ENCODE measurements around the gene FAM131A. TPM values are rescaled to one million over a fixed set of nuclear protein-coding genes. Genes with fewer than 3 reads are reported as not detected.

FAM131A gene
- total RNA-seq, 6 donors from 2014 or later = 14.8 to 52.7 (median 25.2) TPM

DNA sequence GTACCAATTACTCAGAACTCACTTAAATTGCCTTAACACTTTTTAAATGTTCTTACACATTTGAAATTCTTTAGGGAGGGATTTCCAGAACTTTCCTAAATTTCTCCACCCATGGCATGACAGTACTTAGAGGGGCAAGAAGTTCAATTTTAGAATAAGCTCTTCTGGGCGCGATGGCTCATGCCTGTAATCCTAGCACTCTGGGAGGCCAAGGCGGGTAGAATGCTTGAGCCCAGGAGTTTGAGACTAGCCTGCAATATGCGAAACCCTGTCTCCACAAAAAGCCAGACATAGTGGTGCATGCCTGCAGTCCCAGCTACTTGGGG, 10.6 kb downstream of the FAM131A start:
- 85 to 87% methylated on average over 4 of the region's 4 CpGs for WGBS, 2 donors
- Histone ChIP-seq H3K4me3 (no peak overlapping the region), H3K27me3 (no peaks in the 10 kb centered on the region), H3K9me3 (no peaks in the 10 kb centered on the region), H3K4me1 (peaks cover 4 to 12% (median 9%) of the 10 kb centered on the region in 4 donors), H3K27ac (no peak overlapping the region), H3K36me3 (peaks cover 0 to 19% (median 11%) of the 10 kb centered on the region in 4 donors)
- no peak for TF ChIP-seq POLR2A (IDR thresholded peaks at IDR 0.05)
- TF ChIP-seq, protein P1, sequence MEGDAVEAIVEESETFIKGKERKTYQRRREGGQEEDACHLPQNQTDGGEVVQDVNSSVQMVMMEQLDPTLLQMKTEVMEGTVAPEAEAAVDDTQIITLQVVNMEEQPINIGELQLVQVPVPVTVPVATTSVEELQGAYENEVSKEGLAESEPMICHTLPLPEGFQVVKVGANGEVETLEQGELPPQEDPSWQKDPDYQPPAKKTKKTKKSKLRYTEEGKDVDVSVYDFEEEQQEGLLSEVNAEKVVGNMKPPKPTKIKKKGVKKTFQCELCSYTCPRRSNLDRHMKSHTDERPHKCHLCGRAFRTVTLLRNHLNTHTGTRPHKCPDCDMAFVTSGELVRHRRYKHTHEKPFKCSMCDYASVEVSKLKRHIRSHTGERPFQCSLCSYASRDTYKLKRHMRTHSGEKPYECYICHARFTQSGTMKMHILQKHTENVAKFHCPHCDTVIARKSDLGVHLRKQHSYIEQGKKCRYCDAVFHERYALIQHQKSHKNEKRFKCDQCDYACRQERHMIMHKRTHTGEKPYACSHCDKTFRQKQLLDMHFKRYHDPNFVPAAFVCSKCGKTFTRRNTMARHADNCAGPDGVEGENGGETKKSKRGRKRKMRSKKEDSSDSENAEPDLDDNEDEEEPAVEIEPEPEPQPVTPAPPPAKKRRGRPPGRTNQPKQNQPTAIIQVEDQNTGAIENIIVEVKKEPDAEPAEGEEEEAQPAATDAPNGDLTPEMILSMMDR (IDR thresholded peaks at IDR 0.05) = no peak
- no peak for TF ChIP-seq POLR2AphosphoS5 (IDR thresholded peaks at IDR 0.05)
- TF ChIP-seq EP300 (IDR thresholded peaks at IDR 0.05) = no peak
- DNase-seq (no peak), ATAC-seq (ENCODE audit: low FRiP score in 2 of 2) (no peak)

DNA sequence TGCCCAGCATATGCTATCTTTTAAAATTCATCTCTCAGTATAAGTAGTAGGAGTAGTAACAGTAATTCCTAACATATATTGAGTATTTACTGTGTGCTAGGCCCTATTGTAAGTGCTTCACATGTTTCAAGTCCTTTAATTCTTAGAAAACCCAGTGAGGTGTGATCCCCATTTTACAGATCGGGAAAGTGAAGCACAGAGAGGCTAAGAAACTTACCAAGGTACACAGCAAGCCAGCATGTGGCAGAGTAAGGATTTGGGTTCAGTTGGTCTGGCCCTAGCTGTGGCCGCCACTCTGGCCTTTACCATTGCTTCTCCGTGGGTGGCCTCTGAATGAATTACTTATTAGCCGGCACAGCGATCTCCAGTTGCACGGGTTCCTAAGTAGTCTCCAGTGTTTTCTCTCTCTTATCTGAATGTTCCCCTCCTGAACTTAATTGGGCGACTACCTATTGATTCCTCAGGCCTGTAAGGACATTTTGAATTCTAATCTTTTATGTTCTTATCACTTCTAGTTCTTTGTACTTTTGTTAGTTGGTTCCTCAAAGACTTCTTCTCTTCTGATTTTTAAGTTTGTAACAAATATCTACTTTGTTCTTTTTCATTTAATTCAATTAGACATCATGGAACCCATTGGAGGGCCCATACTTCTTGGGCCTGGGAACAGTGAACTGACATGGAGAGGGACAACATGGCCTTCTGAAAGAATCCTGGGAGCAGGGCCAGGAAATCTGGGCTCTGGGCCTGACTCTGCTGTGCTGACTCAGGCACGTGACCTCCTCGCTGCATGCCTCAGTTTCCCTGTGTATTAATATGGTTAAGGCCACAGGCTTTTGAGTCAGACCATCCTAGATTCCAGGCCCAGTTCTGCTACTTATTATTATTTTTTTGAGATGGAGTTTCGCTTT, 12.4 kb downstream of the FAM131A start:
- peaks cover 4 to 12% (median 9%) of the 10 kb centered on the region in 4 donors for H3K4me1 ChIP-seq
- no peaks in the 10 kb centered on the region for H3K27me3 ChIP-seq
- no peak for ATAC-seq (ENCODE audit: low FRiP score in 2 of 2)
- no peak for TF ChIP-seq POLR2AphosphoS5 (IDR thresholded peaks at IDR 0.05)
- TF ChIP-seq, protein P1 (IDR thresholded peaks at IDR 0.05) = no peak
- TF ChIP-seq EP300 (IDR thresholded peaks at IDR 0.05) = no peak
- TF ChIP-seq POLR2A (IDR thresholded peaks at IDR 0.05) = no peak
- no peak overlapping the region for H3K27ac ChIP-seq
- DNase-seq = no peak
- H3K9me3 ChIP-seq = no peaks in the 10 kb centered on the region
- peaks cover 0 to 5% (median 2%) of the 10 kb centered on the region in 4 donors for H3K36me3 ChIP-seq
- no peak overlapping the region for H3K4me3 ChIP-seq
- WGBS, 2 donors = 86 to 89% methylated on average over 10 of the region's 10 CpGs

DNA sequence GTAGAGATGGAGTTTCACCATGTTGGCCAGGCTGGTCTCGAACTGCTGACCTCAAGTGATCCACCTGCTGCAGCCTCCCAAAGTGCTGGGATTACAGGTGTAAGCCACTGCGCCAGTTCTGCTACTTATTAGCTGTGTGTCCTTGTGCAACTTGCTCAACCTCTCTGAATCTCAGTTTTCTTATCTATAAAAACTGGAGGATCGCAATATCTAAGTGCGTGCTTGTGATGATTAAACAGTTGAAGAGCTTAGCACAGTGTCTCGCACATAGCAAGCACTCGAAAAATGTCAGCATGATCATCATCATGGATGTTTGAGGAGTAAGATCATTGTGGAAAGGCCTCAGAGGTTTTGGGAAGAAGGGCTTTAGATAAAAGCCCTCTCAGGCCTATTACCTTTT, 13.2 kb downstream of the FAM131A start:
- Histone ChIP-seq H3K27ac (no peak overlapping the region), H3K9me3 (no peaks in the 10 kb centered on the region), H3K4me3 (no peak overlapping the region), H3K4me1 (peaks cover under 1 to 6% (median 5%) of the 10 kb centered on the region in 4 donors), H3K36me3 (peaks cover 0 to 2% (median 0%) of the 10 kb centered on the region in 4 donors), H3K27me3 (no peaks in the 10 kb centered on the region)
- no peak for TF ChIP-seq POLR2A (IDR thresholded peaks at IDR 0.05)
- TF ChIP-seq EP300 (IDR thresholded peaks at IDR 0.05) = no peak
- TF ChIP-seq, protein P1 (IDR thresholded peaks at IDR 0.05) = no peak
- no peak for TF ChIP-seq POLR2AphosphoS5 (IDR thresholded peaks at IDR 0.05)
- ATAC-seq (ENCODE audit: low FRiP score in 2 of 2) = no peak
- DNase-seq = no peak
- 87 to 93% methylated on average over 6 of the region's 6 CpGs for WGBS, 2 donors

DNA sequence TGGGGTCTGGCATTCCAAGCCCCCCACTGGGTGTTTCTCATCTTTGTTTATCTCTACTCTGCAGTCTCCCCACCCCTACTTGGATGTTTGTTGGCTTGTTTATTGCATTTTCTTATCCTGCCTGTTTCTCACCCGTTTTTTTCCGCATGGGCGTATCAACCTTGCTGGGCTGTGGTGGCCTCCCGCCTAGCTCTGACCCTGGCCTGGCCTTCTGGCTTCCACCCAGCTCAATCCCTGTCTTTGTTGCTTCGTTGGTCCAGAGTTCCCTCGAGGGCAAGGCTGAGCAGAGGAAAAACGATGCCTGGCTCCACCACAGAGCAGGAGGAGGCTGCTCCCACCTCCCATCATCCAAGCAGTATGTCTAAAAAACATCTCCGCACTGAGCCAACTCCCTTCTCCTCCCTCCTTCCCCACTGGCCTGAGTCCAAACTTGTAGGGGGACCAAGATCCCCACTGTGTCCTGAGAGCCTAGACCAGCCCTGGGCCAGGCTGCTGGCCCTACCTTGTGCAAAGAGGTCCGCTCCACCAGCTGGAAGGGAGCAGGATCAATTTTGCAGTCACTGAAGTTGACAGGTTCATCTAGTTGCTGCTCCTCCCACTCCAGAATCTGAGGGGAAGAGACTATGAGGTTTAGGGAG, 14.2 kb downstream of the FAM131A start:
- no peak for TF ChIP-seq POLR2A (IDR thresholded peaks at IDR 0.05)
- no peak for TF ChIP-seq EP300 (IDR thresholded peaks at IDR 0.05)
- TF ChIP-seq, protein P1 (IDR thresholded peaks at IDR 0.05) = no peak
- no peak for TF ChIP-seq POLR2AphosphoS5 (IDR thresholded peaks at IDR 0.05)
- Histone ChIP-seq H3K4me3 (no peak overlapping the region), H3K9me3 (no peaks in the 10 kb centered on the region), H3K27ac (no peak overlapping the region), H3K4me1 (no peaks in the 10 kb centered on the region), H3K36me3 (peaks cover 0 to 5% (median 0%) of the 10 kb centered on the region in 4 donors), H3K27me3 (no peaks in the 10 kb centered on the region)
- ATAC-seq (ENCODE audit: low FRiP score in 2 of 2) = no peak
- WGBS, 2 donors = 67 to 72% methylated on average over 9 of the region's 9 CpGs
- no peak for DNase-seq

All from upper lobe of left lung (tissue), 6 donors.